ENCODE measurements around the gene ECEL1.
A peak's percentile ranks its signal among the peaks of the same experiment; 100 is the strongest.

Gene ECEL1

GRCh38 chr2:232486558-232487384 lies 863 bp downstream of the ECEL1 start:
- no peak for ATAC-seq (replicated peaks)
- peaks cover 52 to 86% of the 10 kb centered on the region in 2 donors for H3K27me3 Mint-ChIP-seq
- peak overlapping the region in 1 of 2 donors; percentile 29 for H3K4me3 Mint-ChIP-seq
- no peaks in the 10 kb centered on the region for H3K36me3 Mint-ChIP-seq
- no peak overlapping the region for H3K27ac Mint-ChIP-seq
- H3K4me1 Mint-ChIP-seq, result peaks cover 10 to 15% of the 10 kb centered on the region in 2 donors
- no peak for DNase-seq
- H3K9me3 Mint-ChIP-seq, result no peaks in the 10 kb centered on the region

- no peaks in the 10 kb centered on the region for H3K36me3 Mint-ChIP-seq
- DNase-seq (no peak), ATAC-seq (replicated peaks) (no peak)
- H3K9me3 Mint-ChIP-seq, result no peaks in the 10 kb centered on the region
- peaks cover 51 to 81% of the 10 kb centered on the region in 2 donors for H3K27me3 Mint-ChIP-seq
- H3K4me3 Mint-ChIP-seq, result no peak overlapping the region
- peaks cover 10 to 15% of the 10 kb centered on the region in 2 donors for H3K4me1 Mint-ChIP-seq
- no peak overlapping the region for H3K27ac Mint-ChIP-seq
These were observed 1.7 kb downstream of the ECEL1 start for GRCh38 chr2:232485757-232486557.

GRCh38 chr2:232485348-232485756 lies 2.3 kb downstream of the ECEL1 start:
- no peaks in the 10 kb centered on the region for H3K9me3 Mint-ChIP-seq
- ATAC-seq (replicated peaks) (no peak), DNase-seq (no peak)
- peak overlapping the region; percentile 63 for H3K27ac Mint-ChIP-seq
- H3K27me3 Mint-ChIP-seq, result peaks cover 53 to 75% of the 10 kb centered on the region in 2 donors
- H3K4me3 Mint-ChIP-seq, result peak overlapping the region in 1 of 2 donors; percentile 29
- peaks cover 10 to 15% of the 10 kb centered on the region in 2 donors for H3K4me1 Mint-ChIP-seq
- H3K36me3 Mint-ChIP-seq, result no peaks in the 10 kb centered on the region

DNA sequence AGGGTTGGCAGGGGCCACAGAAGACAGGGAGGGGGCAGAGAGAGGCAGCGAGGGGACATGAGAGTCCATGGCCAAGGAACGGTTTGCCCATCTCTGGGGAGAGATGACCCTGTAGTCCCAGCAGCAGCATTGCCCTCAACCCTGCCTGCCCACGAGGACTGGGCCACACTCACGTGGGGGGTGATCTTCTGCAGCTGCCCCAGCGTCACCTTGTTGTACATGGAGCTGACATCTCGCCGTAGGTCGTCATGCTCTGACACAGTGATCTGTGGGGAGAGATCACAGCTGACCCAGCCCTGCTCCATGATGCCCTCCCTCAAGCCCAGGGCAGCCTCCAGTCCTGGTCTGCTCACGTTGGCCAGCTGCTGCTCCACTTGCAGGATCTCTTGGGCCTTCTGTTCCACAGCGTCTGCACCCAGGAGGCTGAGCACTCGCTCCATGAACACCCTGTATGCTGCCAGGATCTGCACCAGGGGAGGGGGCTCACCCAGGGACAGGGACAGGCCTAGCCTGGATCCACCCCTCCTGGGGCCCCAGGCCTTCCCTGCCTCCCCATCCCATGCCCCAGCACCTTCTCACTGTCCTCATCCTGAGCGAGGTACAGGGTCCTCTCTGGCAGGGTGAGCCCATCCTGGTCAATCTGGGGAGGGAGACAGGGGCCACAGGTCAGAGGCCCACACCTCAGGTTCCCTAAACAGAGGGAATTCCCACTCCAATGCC lies 2.8 kb downstream of the ECEL1 start:
- peaks cover 10 to 15% of the 10 kb centered on the region in 2 donors for H3K4me1 Mint-ChIP-seq
- peaks cover 51 to 69% of the 10 kb centered on the region in 2 donors for H3K27me3 Mint-ChIP-seq
- H3K27ac Mint-ChIP-seq, result peak overlapping the region; percentile 63
- H3K4me3 Mint-ChIP-seq, result peak overlapping the region in 1 of 2 donors; percentile 29
- no peaks in the 10 kb centered on the region for H3K9me3 Mint-ChIP-seq
- no peak for ATAC-seq (replicated peaks)
- DNase-seq, result no peak
- H3K36me3 Mint-ChIP-seq, result no peaks in the 10 kb centered on the region

GRCh38 chr2:232483923-232484627 lies 3.6 kb downstream of the ECEL1 start:
- Mint-ChIP-seq H3K9me3 (no peaks in the 10 kb centered on the region), H3K4me1 (peaks cover 10 to 15% of the 10 kb centered on the region in 2 donors), H3K27ac (no peak overlapping the region), H3K4me3 (no peak overlapping the region), H3K36me3 (no peaks in the 10 kb centered on the region), H3K27me3 (peaks cover 50 to 68% of the 10 kb centered on the region in 2 donors)
- DNase-seq (no peak), ATAC-seq (replicated peaks) (no peak)

DNA sequence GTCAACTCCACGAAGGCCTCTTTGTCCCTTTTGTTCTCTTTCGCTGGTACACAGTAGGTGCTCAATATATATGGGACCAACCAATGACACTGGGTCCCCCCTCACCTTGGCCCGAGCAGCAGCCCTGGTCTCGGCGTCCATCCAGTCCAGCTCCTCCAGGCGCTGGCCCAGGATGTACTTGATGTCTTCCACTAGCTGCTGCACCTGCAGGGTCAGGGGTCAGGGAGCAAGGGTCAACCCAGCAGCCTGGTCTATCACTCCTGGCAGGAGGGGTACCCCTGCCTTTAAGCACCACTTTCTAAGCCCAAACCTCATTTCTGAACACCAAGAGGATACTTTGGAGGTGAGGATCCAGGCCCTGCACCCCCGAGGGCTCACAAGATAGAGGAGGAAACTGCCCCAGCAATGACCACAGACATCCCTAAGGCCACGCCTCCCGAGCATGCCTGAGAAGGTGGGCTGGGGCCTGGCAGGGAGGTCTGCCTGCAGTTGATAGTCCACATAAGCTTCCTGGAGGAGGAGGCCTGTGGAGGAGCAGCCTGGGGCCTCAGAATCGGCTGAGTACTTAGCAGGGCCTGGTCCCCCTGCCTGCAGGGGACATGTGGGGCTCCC lies 4.2 kb downstream of the ECEL1 start:
- no peaks in the 10 kb centered on the region for H3K9me3 Mint-ChIP-seq
- H3K27ac Mint-ChIP-seq, result no peak overlapping the region
- peaks cover 7 to 15% of the 10 kb centered on the region in 2 donors for H3K4me1 Mint-ChIP-seq
- DNase-seq (no peak), ATAC-seq (replicated peaks) (no peak)
- no peak overlapping the region for H3K4me3 Mint-ChIP-seq
- H3K36me3 Mint-ChIP-seq, result no peaks in the 10 kb centered on the region
- peaks cover 45 to 61% of the 10 kb centered on the region in 2 donors for H3K27me3 Mint-ChIP-seq

DNA sequence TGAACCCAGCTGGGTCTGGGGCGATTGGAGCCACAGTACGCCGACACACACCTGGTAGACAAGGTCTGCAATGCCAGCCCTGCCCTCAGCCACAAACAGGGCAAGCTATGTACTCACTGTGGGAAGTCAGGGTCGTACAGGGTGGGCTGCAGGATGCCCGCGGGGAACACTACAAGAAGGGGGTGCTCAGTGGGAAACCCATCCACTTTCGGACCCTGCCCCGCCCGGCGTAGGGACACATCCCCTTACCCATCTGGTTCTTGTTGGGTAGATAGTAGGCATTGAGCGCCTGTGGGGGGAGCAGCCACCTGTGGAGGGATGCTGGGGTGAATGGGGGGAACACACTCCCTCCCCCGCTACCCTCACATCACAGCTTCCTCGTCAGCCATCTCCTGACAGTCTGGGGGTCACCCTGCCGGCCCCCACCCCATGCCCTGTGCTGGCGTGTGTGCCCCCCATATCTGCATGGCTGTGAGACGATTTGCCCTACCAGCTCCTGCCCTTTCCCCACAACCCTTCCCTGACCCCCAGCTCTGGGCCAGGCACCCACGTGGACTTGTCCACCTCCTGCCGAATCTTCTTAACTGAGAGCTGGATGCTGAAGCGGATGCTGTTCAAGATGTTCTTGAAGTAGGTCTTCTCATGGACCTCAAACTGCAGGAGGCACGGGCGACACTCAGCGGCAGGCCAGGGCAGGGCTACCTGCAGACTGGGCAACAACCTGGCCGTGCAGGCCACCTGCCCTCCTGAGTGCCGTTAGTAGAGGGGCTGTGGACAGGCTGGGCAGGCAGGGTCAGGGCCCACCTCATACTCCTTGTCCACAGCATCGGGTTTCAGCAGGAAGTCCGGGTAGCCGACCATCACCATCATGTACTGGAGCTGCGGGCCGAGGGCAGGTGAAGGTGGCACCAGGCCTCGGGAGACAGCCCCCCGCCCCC lies 5.1 kb downstream of the ECEL1 start:
- no peak for DNase-seq
- no peaks in the 10 kb centered on the region for H3K9me3 Mint-ChIP-seq
- peaks cover 47 to 54% of the 10 kb centered on the region in 2 donors for H3K27me3 Mint-ChIP-seq
- no peak for ATAC-seq (replicated peaks)
- peaks cover 7 to 8% of the 10 kb centered on the region in 2 donors for H3K4me1 Mint-ChIP-seq
- H3K4me3 Mint-ChIP-seq, result no peak overlapping the region
- H3K27ac Mint-ChIP-seq, result no peak overlapping the region
- no peaks in the 10 kb centered on the region for H3K36me3 Mint-ChIP-seq

GRCh38 chr2:232481322-232482140 lies 6.1 kb downstream of the ECEL1 start:
- Mint-ChIP-seq H3K27ac (no peak overlapping the region), H3K36me3 (no peaks in the 10 kb centered on the region), H3K4me1 (peaks cover 7 to 8% of the 10 kb centered on the region in 2 donors)

GRCh38 chr2:232480201-232481190 lies 7.1 kb downstream of the ECEL1 start:
- no peak overlapping the region for H3K4me3 Mint-ChIP-seq
- no peak for DNase-seq
- H3K27ac Mint-ChIP-seq, result no peak overlapping the region
- no peaks in the 10 kb centered on the region for H3K36me3 Mint-ChIP-seq
- peaks cover 46 to 54% of the 10 kb centered on the region in 2 donors for H3K27me3 Mint-ChIP-seq
- peaks cover 5 to 6% of the 10 kb centered on the region in 2 donors for H3K4me1 Mint-ChIP-seq
- no peaks in the 10 kb centered on the region for H3K9me3 Mint-ChIP-seq
- no peak for ATAC-seq (replicated peaks)

More at GRCh38 chr2:232481322-232482140, 6.1 kb downstream of the ECEL1 start:
- DNase-seq (no peak), ATAC-seq (replicated peaks) (no peak)
- H3K27me3 Mint-ChIP-seq, result peaks cover 51 to 52% of the 10 kb centered on the region in 2 donors
- H3K9me3 Mint-ChIP-seq, result no peaks in the 10 kb centered on the region
- no peak overlapping the region for H3K4me3 Mint-ChIP-seq

DNA sequence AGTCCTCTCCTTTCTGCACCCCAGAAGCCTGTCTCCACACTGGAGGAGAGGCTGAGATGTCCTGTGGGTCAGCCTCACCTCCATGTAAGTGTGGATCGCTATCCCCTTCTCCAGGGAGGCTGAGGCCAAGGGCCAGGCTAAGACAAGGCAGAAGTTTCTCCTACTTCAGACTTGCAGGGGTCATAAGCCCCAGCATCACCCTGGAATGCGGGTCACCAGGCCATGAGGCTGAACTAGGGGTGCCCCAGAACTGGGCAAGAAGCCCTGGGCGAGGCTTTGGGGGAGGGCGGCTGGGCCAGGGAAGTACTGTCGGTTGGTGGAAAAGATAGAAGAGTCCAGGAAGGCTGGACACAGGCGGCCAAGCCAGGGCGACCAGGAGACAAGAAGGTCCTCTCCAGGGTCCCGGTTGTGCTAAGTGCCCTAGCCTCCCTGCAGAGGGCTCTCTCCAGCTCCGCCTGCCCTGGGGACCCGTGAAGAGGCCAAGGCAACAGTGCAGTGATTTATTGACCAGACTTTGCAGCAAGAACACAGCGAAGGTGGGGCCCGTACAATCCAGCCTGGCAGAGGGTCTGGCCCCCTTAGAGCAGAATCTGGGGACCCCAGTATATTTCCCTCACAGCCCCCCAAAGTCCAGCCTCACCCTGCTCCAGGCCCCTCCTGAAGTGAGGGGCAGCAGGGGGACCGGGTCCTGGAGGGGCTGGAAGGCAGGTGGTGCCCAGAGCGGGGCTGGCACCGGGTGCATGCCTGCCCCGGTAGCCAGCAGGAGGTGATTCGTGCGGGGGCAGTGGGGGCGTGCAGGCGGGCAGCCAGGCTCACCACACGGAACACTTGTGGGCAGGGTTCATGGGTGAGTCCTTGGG lies 8.1 kb downstream of the ECEL1 start:
- Mint-ChIP-seq H3K4me3 (no peak overlapping the region), H3K27ac (no peak overlapping the region), H3K27me3 (peaks cover 42 to 50% of the 10 kb centered on the region in 2 donors), H3K36me3 (no peaks in the 10 kb centered on the region), H3K9me3 (no peaks in the 10 kb centered on the region), H3K4me1 (no peaks in the 10 kb centered on the region)
- ATAC-seq (replicated peaks) (no peak), DNase-seq (no peak)

Data from stimulated activated naive B cell treated with anti-CD40 and anti-IgM and Interleukin-4, amounts not matched to agents 10 μg/mL and 1 μg/mL and 100 μg/mL, for 72 hours (primary cell).